Hematopoietic multipotent progenitor cell treated with erythropoietin and hydrocortisone succinate and interleukin-3 and kit ligand, for 4 days (in vitro differentiated cells): ENCODE data around the gene LIMK2.
"Not testable (repeated sequence)": the region's sequence is repeated elsewhere in the genome, so short reads cannot be mapped to it uniquely, and the experiment has no call there.

Source experiments
- DNase-seq: peaks from one replicate; pipeline ENCODE4 v3.0.0-alpha.2; 2015

LIMK2 gene

GRCh38 chr22:31212783-31213629 lies 908 bp downstream of the LIMK2 start:
- DNase-seq: peak; percentile 34

DNA sequence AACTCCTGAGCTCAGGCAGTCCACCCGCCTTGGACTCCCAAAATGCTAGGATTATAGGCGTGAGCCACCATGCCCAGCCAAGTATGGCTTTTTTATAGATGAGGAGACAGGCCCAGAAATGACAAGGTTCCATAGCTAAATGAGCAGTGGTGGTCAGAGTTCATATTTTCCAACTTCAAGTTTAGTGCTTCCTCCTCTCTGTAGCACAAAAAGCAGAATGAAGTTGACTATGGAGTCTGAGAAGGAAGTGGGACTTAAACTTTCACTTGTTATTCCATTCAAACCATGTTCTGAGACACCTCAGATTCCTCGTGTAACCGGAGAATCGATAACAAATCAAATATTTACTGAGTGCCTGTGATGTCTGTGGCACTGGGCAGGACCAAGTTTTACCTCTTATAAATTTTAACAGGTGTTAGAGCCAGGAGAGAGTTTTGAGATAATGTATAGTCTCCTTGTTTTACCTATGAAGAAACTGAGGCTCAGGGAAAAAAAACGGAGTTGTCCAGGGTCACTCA lies 3.0 kb downstream of the LIMK2 start:
- no peak for DNase-seq

DNA sequence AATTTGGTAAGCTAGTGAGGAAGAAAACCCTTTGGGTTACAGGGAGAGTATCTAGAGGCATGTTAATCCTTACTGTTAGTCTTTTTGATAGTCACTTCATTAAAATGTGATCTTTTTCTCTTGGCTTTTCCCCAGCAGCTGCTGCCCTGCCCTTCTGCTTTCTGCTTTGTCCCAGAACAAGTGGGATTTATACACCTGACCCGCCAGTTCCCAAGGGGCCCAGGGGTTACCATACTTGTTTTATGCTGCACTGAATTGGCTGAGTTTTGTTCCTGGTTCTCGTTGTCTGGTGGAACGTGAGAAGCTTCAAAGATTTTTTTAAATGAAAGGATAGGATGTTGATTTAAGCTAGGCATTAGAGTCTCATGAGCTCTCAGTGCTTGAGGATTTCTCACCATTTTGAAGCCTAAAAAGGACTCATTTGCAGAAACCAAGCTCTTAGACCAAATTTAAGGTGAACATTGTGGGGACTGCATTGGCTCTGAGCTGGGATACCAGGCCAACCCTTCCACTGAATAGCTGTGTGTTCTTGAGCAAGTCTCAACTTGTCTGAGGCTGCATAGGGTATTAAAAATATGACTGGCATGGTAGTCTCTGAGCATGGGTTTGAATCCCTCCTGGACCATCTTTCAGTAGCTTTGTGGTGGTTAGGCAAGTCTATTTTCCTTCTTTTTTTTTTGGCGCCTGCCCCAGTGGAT lies 6.6 kb downstream of the LIMK2 start:
- DNase-seq: no peak

- DNase-seq: no peak
These were observed 9.0 kb downstream of the LIMK2 start for GRCh38 chr22:31221084-31221483.

DNA sequence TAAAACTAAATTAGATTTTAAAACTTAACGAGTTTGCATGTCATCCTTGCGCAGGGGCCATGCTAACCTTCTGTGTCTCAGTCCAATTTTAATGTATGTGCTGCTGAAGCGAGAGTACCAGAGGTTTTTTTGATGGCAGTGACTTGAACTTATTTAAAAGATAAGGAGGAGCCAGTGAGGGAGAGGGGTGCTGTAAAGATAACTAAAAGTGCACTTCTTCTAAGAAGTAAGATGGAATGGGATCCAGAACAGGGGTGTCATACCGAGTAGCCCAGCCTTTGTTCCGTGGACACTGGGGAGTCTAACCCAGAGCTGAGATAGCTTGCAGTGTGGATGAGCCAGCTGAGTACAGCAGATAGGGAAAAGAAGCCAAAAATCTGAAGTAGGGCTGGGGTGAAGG lies 10.6 kb downstream of the LIMK2 start:
- DNase-seq: peak; percentile 37

DNA sequence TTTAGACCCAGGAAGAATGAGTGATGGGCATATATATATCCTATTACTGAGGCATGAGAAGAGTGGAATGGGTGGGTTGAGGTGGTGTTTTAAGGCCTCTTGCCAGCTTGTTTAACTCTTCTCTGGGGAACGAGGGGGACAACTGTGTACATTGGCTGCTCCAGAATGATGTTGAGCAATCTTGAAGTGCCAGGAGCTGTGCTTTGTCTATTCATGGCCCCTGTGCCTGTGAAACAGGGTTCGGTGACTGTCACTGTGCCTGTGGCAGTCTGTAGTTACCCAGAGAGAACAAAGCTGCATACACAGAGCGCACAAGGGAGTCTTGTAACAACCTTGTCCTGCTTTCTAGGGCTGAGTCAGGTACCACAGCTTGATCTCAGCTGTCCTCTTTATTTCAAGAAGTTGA lies 11.7 kb downstream of the LIMK2 start:
- no peak for DNase-seq

- DNase-seq: not testable (repeated sequence)
These were observed 12.6 kb downstream of the LIMK2 start for GRCh38 chr22:31224691-31225090.

GRCh38 chr22:31227186-31227585 lies 15.1 kb downstream of the LIMK2 start:
- DNase-seq: no peak

- DNase-seq: peak; percentile 60
These were observed 17.4 kb downstream of the LIMK2 start for GRCh38 chr22:31229402-31230079.

DNA sequence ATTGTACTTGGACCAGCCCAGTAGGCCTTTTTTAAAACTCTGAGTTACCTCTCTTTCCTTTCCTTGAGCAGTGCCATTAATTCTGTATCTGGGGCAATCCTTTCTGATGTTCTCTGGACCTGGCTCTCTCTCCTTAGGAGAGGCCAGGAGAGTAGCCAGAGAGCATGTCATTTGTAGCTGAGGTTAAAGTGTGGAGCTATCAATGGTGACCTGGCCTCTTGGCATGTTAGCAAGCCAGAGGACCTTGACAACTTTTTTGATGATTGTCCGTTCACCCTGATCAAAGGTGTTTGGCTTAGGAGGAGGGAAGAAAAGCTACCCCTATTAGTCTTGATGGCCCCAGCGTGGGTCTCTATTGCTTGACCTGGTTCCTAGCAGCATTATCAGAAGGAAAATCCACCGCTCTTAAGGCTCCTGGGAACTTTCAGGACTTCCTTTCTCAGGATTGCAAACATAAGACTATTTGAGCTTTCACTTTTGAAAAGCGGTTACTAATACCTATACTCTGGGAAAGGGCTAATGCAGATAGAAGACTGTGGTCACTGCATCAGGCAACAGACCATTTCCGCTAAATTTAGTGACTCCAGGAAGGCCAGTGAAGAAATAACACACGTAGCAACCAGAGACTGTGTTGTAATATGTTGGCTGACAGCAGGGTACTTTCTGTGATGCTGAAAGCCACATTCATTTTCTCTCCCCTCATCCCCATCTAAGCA lies 18.2 kb downstream of the LIMK2 start:
- peak; percentile 72 for DNase-seq

GRCh38 chr22:31230871-31231621 lies 18.9 kb downstream of the LIMK2 start:
- peak; percentile 89 for DNase-seq

GRCh38 chr22:31233001-31233400 lies 20.9 kb downstream of the LIMK2 start:
- peak; percentile 65 for DNase-seq

DNA sequence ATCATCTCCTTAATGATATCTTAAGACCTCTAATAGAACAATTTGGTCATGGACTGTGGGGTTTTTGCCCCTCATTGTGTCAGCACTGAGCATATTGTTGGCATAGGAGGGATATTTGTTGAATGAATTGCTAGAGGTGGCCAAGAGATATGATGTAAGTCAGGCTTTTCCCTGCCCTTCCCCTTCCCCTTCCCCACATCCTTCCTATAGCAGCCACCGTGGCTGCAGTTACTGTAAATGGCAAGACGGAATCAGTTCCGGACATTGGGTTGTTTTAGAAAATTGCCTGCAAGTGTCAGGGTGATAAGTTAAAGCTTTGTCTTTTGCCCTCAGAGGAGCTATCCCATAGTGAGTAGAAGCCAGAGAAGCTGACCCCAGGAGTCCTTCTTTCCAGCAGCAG lies 23.0 kb downstream of the LIMK2 start:
- peak; percentile 49 for DNase-seq

- DNase-seq: not testable (repeated sequence)
These were observed 23.9 kb downstream of the LIMK2 start for GRCh38 chr22:31236044-31236443.

DNA sequence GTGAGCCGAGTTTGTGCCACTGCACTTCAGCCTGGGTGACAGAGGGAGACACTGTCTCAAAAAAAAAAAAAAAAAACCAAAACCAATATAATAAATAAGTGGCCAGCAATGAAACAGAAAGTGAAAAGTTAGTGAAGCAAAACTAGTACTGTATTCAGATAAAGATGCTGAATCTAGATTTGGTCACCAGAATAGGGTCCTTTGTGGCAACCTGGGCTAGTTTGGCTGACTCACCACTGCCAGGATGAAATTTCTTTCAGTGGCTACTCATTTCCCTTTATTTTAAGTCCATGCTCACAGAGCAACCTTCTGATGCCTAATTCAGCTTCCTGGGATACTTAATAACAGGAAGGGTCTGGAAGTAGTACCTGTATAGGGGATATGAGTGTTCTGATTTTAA lies 26.0 kb downstream of the LIMK2 start:
- no peak for DNase-seq

DNA sequence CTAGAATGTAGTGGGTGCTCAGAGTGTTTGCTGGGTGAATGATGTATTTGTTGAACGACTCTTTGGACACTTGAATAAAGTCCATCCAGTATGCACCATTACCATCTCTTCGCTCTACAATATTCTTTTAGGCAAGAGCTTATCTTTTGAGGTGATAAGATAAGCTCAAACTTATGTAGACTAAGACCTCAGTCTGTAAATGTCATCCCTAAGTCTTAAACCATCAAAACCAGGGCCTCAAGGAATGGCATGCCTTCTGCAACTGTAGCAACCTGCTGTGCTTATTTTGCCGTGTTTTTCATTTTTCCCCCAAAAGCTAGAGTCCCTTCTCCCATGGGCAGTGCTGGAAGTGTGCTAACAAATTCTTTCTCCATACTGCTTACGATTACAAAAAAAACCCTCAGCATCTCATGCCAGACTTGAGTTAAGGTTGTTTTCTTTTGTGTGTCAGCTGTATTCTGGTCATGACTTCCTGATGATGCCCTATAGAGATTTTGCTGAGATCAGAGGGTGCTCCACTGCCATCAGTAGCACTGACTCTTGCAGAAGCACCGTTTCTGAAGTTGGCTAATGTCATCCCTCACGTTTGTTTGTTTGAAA lies 27.8 kb downstream of the LIMK2 start:
- no peak for DNase-seq

GRCh38 chr22:31241200-31241599 lies 29.1 kb downstream of the LIMK2 start:
- DNase-seq: no peak

DNA sequence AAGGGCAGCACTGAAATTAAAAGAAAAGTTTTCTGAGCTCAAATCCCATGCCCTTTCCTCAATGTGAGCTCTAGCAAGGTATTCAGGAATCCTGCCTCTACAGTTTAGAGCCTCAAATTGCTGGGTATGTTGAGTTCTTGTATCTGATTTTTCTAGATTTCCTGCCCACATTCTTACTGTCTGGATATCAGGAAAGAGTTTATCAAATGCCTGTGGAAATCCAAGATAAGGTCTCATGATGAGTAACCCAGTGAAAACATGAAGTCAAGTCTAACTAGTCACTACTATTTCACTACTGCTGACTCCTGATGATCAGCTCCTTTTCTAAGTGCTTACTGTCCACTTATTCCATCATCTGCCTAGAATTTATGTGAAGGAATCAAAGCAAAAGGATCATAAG lies 29.8 kb downstream of the LIMK2 start:
- DNase-seq: no peak

- DNase-seq: no peak
These were observed 31.4 kb downstream of the LIMK2 start for GRCh38 chr22:31243339-31244045.

DNA sequence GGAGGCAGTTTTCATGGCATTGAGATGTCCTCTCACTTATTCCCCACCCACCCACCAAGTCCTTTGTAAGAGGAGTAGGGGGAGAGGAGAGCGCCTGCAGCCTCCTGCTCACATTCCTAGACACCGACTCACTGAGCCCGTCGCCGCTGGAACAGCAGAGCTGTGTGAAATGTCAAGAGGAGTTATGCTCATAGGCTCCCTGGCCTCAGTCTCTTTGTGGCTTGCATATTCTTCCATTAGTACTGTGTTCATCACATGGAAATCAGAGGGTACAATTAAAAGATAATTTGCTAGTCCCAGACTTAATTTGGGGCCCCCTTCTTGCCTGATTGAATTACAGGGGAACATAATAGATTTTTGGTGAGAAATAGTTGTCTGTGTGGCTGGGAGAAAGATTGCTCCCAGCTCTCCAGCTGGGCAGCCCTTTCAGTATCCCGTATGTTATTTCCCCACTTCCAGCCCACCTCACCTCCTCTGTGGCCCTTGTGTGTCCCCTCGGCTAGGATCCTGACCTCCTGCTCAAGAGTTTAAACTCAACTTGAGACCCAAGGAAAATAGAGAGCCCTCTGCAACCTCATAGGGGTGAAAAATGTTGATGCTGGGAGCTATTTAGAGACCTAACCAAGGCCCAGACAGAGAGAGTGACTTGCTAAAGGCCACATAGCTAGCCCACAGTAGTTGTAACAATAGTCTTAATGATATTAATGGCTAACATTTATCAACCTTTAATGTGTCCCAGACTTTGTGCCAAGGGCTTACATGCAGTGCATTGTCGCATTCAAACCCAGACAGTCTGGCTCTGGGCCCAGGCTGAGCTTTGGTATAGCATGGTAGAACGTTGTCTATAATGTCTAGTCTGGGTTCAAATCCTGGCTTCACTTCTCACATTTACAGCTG lies 32.2 kb downstream of the LIMK2 start:
- no peak for DNase-seq
